Superior temporal gyrus (tissue), 1 donor: Measurements from ENCODE around the gene ALK.

Source experiments
- DNase-seq: peaks from one replicate; pipeline ENCODE4 v3.0.0-alpha.2; 2016; ENCODE audit errors: extremely low spot score

The ALK gene

DNA sequence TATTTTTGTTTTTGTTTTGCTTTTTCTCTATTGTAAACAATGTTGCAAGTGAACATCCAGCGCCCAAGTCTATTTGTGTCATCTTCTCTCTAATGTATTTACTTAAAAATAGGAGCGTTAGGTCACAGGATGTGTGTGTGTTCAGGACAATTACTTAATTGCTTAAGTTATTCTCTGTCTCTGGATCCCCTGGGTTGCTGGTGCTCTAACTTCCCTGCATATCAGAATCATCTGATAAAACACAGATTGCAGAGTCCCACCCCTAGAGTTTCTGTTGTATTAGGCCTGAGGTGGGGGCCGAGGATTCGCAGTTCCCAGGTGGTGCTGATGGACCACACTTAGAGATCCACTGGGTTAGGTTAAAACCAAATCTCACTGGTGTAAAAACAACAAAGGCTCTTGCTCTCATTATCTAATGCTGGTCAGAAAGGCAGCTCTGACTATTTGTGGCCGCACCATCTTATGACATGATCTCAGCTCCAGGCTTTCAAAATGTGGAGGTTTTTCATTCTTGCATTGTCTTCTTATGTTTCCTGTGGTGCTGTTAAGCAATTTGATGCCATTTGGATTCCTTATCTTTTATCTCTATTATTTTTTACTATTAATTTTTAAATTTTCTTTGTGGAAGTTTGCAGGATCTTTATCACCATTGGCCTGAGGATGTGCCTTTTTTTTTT, 718.4 kb downstream of the ALK start:
- DNase-seq = no peak

DNA sequence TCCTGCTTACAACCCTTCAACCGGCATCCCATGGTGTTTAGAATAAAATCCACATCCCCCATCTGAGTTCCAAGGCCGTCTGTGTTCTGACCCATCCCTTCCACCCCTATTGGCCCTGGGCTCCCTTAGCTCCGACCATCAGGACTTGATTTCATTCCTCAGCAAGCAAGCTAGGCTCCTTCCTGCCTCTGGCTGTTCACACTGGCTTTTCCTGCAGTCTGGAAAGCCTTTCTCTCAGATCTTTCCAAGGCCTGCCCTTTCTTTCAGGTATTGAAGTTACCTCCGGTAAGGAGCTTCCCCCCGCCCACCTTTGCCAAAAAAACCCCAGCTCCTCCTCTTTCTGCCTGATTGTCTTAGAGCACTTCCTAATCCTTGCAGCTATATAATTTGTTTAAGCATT, 719.4 kb downstream of the ALK start:
- no peak for DNase-seq

DNA sequence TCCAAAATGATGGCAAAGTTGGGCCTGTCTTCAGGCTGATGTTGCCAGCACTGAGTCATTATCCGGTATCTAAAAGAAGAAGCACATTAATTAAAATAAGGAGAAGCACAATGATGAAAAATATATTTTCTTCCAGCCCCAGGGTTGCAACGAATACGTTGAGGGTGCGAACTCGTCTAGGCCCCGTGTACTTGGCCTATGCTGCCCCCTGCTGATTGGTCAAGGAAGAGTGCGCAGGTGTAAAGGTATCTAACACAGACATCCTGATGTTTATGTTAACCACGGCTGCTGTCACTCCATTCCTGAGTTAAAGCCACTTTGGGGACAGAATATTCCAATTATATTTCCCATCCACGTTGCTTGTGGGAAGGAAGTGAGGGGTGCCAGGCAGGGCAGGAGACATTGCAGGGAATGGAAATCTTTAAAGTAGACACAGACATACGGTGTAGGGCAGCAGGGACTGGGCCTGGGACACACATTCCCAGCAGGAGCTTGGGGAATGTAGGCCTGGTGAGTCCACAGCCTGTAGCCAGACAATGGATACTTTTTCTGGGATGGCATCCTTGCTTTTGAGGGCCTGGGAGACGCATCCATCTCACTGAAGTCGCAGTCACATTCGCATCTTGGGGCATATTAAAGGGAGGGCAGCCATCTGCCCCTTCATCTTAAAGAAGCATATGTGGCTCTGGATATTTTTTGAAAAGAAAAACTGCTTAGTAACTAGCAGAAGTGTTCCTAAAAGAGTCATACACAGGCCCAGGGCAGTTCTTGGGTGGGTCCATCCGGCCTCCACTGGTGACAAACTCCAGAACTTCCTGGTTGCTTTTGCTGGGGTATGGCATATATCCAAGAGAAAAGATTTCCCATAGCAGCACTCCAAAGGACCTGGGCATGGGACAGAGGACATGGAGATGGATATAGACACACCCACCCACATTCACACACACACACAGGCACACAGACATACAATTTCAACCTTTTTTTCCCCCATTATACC, 724.3 kb downstream of the ALK start:
- peak; percentile 80 for DNase-seq

DNA sequence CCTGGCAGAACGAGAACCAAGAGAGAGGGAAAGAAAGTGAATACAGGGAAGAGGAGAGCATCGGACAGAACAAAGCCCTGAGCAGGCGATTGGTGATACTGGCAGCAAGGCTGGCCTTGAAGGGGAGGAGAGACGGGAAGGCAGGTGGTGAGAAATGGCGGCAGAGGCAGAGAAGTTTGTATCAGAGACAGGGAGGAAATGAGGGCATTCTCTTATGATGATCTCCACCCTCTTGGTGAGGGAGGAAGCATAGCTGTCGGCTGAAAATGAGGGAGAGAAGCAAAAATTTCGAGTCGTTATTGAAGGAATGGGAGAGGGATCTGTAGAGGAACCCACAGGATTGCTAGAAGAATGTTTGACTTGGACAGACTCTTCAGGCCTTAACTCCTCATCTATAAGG, 725.6 kb downstream of the ALK start:
- no peak for DNase-seq

DNA sequence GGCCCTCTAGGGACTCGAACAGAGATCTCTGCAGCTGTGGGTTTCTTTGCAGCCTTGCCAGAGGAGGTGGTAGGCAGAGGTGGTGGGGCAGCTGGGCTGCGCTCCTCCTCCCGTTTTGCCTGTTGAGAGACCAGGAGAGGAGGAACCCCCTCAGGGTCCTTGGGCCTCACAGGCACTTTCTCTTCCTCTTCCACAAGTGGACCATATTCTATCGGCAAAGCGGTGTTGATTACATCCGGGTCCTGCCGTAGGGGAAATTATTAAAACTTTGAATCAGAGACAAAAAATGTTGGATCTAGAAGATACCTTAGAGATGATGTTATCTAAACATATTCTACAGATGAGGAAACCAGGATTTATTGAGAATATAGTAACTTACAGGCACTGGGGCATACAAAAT, 727.7 kb downstream of the ALK start:
- no peak for DNase-seq

DNA sequence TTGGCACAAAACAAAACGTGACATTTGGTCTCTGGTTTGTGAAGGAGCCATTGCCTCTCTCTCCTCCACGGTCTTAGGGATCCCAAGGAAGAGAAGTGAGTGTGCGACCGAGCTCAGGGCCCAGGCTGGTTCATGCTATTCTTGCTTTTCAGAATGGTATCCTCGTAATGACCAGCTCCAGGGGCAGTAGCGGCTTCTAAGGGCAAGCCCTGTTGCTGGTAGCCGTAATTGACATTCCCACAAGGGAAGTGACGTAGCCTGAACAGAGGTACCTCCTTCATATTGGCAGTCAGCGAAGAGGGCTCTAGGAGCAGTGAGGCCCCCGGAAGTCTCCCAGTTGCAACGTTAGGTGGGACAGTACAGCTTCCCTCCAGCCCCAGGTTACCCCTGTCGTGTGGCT, 728.3 kb downstream of the ALK start:
- DNase-seq = no peak

DNA sequence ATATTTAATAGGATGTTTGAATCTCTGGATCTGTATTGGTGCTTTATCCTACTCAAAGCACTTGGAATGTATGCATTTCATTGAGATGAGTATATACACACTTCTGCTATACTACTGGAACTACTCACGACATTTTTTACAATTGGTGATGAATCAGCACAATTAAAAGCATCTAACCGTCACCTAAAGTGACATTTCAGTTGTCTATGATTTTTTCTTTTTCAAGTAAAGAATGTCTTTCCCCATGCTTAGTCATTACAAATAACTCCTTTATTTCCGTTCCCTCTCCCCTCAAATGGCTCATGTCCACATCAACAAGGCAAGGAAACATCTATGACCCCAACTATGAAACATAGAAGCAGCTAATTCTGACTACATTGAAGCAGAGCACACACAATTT, 728.9 kb downstream of the ALK start:
- DNase-seq = no peak

DNA sequence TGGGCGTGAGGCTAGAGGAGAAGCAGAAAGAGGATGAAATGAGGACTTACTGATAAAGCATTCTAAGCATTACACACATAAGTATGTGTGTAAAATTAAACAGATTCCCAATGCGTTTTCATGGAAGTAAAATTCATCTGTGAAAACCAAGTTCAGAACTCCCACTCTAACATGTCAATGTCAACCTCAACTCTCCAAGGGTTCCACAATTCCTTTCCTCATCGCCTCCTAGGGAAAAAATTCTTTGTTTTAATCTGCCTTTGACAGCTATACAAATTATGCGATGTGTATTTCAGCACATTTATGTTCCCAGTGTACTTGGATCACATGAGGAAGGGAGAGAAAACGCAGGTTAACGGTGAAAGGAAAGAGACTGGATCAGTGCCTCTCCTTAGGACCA, 729.6 kb downstream of the ALK start:
- DNase-seq = no peak

DNA sequence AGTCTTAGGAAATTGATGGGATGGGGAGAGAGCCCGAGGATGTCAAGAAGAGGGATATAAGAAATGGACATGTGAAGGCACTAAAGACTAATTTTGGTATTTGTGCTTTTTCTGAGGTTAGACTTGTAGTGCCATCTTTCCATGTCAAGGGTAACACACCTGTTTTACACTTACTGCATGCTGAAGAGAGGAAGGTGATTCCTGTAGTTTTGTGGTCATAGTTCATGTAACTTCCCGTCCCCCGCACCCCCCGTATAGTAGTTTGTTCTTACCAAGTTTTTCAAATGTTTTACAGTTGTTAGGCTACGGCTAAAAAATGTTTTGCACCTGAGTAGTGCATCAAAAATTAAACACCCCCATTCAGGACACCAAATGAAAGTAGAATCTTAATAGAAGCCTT, 732.3 kb downstream of the ALK start:
- DNase-seq = no peak

DNA sequence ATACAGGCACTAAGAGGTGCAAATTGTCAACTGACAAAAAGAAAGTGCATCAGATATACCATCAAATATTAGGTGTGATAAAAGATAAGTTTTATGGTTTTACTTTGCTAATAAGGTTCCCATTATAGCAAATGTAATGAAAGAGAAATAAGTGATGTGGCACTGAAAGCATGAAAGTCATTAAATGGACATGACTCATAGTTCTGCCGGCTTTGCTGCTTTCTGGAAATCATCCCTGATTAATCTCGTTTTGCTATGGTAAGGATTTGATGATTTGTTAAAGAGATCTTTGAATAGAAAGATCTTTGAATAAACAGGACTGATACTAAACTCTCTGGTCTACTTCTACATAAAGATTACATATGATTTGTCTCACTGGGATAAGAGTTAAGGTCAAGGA, 733.5 kb downstream of the ALK start:
- no peak for DNase-seq

DNA sequence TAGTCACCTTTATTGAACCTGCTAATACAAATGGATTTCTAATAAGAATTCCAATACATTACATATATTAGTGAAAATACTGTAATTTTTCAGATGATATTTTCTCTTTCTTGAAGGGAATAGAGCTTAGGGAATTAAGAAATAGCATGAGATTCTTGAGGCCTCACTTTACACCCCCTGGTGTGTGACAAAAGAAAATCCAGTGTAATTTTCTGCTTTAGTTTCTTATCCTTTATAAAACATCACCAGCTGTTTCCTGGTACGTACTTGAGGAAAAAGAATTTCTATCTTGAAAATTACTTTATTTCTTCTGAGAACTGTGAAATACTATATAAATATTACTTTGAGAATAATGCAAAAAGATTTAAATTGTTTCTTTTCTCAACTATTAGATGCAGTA, 734.6 kb downstream of the ALK start:
- DNase-seq = no peak

DNA sequence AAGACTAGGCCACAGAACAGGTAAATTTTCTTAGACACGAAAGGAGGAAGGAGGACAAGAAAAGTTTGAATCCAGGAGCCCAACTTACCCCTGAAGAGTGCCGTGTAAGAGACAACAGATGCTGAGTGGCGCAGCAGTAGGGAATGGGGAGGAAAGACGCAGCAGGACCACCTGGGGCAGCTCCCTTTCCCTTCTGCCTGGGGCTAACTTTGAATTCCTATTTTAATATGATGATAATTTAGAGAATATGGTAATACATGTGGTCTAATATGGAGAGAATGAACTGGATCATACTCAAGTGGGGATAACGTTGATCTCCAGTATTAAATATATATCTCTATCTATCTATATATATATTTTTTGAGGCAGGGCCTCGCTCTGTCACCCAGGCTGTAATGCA, 736.9 kb downstream of the ALK start:
- DNase-seq = no peak

DNA sequence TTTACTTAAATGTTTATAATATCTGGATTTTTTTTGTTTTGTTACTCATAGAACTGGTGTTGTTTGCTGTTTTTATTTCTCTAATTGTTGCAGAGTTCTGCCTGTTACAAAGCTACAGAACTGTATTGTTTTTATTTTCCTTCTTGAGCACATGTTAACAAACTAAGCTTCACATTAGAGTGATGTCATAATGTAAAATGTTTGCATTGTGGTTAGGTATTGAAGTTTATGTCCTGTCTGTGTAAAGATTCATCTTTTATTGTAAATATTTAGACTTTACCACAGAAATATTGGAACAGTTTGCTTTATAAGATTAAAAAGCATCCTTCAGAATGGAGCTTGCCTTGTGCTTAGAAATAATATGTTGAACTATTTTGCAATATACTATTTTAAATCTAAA, 738.5 kb downstream of the ALK start:
- no peak for DNase-seq

DNA sequence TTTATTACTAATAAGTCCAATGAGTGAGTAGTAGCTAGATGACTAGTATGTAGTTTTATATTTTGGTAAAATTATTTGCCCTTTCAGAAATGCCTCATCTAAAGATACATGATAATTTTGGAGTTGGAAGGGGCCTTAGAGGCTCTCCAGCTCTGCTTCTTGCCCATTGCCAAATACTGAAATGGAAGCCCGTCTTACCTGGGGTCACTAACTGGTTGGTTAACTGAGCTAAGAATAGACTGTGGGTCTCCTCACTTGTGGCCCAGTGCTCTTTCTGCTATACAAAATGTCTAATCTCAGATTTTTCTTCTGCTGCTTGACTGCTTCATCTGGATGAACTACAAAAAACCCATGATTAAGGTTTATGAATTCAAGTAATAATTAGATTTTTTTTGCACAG, 739.1 kb downstream of the ALK start:
- DNase-seq = no peak

DNA sequence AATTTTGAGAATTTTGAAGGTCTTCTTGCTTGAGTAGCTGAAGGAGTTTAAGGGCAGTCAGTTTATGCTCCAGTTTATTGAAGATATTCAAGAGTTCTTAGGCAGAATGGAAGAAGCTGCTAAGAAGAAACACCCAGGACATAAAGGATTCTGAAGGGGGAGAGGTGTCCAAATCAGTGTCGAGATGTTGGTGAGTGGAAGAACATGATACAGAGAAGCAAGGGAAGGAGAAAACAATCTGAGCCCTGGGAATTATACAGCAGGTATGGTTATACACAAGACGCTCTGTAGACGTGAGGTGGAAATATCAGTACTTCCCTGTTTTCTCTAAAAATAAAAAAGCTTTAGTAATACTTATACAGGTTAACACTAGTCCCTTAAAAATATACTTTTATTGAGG, 746.0 kb downstream of the ALK start:
- no peak for DNase-seq

DNA sequence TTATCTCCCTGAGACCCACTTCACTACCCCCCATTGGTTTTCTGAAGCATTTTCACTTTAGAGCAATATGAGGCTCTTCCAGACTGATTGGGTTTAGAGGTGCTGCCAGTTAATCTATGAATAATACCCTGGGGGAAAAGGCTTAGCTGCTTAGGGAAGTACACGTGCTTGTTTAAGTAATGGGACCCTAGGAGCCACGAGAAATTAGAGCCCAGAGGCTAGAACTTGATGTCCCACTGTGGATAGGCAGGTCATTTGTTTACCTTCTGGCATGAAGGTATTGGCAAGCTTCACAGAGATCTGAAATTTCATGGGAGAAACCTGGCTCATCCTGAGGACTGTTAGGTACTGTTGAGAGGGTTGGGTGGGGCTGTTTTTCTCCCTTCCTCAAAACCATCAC, 746.4 kb downstream of the ALK start:
- no peak for DNase-seq

DNA sequence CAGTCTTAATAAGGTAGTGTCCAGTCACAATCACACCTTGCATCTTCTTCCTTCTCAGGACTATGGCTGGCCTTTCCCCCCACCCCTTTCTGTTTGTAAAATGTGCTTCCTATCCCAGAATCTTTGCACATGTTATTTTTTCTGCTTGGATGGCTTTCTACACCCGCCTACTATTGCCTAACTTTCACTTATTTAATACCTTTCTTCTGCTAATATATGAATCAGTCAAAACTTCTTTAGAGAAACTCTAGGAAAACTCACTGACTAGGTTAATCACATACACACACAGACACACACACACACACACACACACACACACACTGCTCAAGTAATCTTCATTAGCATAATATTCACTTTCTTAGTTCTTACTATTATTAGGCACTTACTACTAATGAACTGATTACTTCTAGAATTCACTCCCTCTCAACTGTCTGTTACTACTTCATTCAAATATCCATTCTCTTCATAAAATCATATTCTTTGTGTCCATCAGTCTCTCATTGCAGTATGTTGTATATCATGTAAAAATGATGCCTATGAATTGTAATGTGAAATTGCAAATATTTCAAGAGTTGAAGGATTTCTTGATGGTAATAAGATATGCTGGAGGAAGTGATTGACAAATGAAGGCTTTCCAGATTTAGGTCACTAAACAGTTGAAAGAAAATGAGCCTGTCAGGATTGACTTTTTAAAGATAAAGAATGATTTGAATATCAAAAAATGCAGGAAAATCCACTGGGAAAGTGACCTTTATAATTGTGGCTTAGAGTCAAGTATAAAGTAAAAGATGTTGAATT, 754.9 kb downstream of the ALK start:
- DNase-seq = no peak

DNA sequence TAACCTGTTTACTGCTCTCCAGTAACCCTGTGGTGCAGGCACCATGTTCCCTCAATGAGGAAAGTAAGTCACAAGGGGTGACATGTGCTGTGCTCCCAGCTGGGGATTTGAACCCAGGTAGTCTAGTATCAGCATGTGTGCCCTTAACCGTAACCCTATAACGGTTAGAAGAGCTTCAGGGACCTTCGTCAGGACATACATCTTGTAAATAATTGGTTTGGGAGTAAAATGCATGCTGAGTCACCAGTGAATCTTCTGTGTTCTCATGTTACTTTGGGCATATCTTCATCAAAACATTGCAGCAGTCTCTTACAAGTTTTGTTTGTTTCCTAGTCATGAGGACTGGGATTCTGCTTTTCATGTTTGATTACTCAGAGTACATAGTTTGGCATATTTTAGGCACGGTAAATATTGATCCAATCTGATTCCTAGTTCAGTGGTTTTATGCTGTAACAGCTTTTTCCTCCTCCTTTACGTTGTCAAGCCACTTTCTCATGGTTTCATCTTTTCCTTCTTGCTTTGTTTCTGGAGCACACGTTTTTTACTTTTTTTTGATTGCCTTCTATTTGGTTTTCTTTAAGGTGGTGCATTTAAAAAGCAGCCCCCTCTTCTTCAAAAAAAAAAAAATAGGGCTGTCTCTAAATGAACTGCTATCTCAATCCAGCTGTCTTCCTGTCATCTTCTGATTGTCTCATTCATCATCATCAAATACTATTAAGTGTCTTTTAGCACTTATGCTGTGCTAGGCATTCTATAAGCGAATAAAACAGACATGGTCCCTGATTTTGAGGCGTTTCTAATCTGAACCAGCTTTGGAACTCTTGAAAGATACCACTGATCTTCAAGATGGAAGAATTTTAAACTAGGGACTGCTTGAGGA, 755.8 kb downstream of the ALK start:
- no peak for DNase-seq

DNA sequence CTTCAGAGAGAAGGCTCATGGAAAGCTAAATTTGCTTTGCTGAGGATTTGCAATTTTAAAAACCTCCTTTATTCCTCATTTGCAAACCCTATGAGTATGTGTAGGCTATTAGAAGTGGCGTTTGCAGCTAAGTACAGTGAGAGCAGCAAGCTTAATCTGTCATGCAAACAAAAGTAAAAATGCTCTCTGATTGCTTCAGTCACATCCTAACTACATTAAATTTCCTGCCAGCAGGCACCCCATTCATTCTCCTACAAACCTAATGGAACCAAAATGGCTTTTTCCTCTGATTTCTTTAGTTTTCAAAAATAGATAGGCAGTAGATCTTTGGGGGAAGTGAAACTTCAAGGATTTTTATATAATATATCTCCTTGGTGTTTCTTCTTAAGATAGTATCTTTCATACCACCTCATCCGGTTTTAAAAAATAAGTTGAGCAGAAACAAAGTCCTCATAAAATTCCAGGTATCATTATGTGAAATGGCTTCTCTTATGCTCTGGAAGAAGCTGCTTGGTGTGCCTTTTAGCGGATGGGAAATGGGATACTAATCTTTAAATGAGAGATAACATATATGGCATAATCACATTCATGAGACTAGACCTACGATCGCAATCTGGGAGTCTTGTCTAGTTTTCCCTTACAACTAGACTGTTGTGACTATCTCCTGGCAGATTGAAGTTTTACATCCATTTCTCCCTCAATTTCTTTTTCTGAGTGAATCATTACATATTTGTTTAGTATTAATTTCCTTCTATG, 757.1 kb downstream of the ALK start:
- DNase-seq = no peak

DNA sequence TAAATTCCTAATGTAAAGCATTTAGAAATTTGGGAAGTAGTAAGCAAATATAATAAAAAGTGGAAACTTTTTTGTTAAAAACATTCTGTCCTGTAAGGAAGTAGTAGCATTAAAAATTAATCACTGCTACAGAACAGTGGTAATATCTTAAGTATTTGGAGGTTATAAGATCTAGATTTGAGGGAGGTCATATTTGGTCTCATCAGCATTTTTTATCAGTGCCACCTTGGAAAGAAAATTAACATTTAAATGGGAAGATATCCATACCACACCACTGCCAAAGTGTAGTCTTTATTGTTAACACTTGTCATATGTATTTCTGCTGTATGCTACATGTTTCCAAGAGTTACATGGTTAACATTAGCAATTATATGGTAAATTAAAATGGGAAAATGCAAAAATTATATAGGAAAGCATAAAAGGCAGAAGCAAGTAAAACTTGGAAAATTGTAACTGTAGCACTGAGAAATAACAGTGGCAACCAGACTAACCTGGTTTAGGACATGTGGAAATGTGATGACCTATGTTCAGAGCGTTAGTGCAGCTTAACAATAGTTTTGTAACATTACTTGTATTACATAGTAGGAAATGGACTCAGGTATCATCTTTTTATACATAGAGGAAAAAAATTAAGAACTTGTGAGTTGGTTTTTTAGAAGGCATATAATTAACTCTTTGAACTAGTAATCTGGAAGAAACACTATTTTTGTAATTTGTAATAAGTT, 759.0 kb downstream of the ALK start:
- no peak for DNase-seq
